ENCODE results near the gene SASS6. TPM values are rescaled to one million over a fixed set of nuclear protein-coding genes. Genes with fewer than 3 reads are reported as not detected.

SASS6 gene
- total RNA-seq, 1 donor from 2014 or later, result 5.5 TPM

DNA sequence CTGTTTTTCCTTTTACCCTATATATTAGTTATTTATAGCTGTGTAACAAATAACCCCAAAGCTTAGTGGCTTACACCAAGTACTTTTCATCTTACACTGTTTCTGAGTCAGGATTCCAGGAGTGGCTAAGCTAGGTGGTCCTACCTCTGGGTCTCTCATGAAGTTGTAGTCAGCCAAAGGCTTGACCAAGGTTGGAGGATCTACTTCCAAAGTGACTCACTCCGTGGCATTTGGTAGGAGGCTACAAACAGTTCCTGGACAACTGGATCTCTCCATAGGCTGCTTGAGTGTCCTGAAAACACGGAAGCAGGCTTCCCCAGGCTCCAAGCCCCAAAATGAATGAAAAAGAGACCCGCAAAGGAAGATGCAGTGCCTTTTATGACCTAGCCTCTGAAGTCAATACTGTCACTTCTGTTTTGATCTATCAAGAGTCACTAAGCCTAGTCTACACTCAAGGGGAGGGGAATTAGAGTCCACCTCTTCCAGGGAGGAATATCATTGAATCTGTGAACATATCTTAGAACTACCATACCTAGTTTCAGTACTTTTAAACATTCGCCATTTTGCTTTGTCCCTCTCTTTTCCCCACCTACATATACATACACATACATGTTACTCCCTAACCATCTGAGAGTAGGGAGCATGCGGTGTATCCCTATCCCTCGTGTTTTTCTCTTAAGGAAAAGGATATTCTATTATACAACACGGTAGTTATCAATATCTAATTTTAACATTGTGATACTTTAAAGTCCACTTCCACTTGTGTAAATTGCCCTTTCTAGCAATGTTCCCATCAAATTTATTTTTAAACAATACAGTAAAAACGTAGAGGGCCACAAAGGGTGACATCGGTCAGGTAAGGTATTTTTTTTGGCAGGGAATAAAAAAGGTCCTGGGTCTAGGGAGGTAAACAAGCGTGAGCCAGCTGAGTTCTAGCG, 95.7 kb downstream of the SASS6 start:
- Mint-ChIP-seq H3K4me1 (peaks cover 45% of the 10 kb centered on the region), H3K27ac (peak overlapping the region; percentile 98), H3K27me3 (no peaks in the 10 kb centered on the region), H3K9me3 (no peaks in the 10 kb centered on the region), H3K36me3 (ENCODE audit: low read depth) (peaks cover 17% of the 10 kb centered on the region), H3K4me3 (peak overlapping the region; percentile 98)
- CTCF ChIA-PET, result no interaction called here
- TF ChIP-seq, protein P1, sequence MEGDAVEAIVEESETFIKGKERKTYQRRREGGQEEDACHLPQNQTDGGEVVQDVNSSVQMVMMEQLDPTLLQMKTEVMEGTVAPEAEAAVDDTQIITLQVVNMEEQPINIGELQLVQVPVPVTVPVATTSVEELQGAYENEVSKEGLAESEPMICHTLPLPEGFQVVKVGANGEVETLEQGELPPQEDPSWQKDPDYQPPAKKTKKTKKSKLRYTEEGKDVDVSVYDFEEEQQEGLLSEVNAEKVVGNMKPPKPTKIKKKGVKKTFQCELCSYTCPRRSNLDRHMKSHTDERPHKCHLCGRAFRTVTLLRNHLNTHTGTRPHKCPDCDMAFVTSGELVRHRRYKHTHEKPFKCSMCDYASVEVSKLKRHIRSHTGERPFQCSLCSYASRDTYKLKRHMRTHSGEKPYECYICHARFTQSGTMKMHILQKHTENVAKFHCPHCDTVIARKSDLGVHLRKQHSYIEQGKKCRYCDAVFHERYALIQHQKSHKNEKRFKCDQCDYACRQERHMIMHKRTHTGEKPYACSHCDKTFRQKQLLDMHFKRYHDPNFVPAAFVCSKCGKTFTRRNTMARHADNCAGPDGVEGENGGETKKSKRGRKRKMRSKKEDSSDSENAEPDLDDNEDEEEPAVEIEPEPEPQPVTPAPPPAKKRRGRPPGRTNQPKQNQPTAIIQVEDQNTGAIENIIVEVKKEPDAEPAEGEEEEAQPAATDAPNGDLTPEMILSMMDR (IDR thresholded peaks at IDR 0.05), result no peak
- no peak for ATAC-seq (ENCODE audit: low read depth)
- DNase-seq, result no peak
- intact Hi-C loops (cut with micrococcal nuclease), result loop anchor here (5.0 kb wide), 1 partner anchor 1165 kb away; no protein-coding TSS in a partner anchor
- POLR2A ChIA-PET, result interaction anchor here (0.5 to 2.9 kb wide), 10 partner anchors 10 to 1173 kb away, joined by 3 to 22 read pairs (median 5); partner anchors contain the start of genes AGL, DBT, RTCA and SASS6

DNA sequence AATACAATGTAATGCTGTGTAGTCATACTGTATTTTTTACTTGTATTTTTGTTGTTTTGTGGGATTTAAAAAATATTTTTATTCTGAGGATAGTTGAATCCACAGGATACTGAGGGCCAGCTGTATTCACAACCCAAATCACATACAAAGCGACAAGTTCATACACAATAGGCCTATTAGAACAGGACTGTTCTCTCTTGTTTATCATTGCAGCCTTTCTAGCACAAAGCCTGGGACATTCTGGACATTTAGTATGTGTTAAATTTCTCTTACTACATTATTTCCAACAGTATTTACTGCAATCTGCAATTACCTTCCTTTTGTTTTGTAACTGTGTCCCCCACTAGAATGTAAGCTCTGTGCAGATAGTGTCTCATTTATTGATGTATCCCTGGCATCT, 97.5 kb downstream of the SASS6 start:
- no peaks in the 10 kb centered on the region for H3K27me3 Mint-ChIP-seq
- intact Hi-C loops (cut with micrococcal nuclease), result loop anchor here (5.0 kb wide), 1 partner anchor 1163 kb away; no protein-coding TSS in a partner anchor
- no peak overlapping the region for H3K27ac Mint-ChIP-seq
- peaks cover 31% of the 10 kb centered on the region for H3K4me1 Mint-ChIP-seq
- POLR2A ChIA-PET, result no interaction called here
- no peak overlapping the region for H3K4me3 Mint-ChIP-seq
- ATAC-seq (ENCODE audit: low read depth), result no peak
- H3K9me3 Mint-ChIP-seq, result no peaks in the 10 kb centered on the region
- TF ChIP-seq, protein P1 (IDR thresholded peaks at IDR 0.05), result no peak
- DNase-seq, result no peak
- H3K36me3 Mint-ChIP-seq (ENCODE audit: low read depth), result peaks cover 13% of the 10 kb centered on the region
- CTCF ChIA-PET, result no interaction called here

- Mint-ChIP-seq H3K9me3 (no peaks in the 10 kb centered on the region), H3K4me3 (no peak overlapping the region), H3K27ac (no peak overlapping the region), H3K27me3 (no peaks in the 10 kb centered on the region), H3K36me3 (ENCODE audit: low read depth) (peaks cover 10% of the 10 kb centered on the region), H3K4me1 (peaks cover 24% of the 10 kb centered on the region)
- intact Hi-C loops (cut with micrococcal nuclease), result loop anchor here (1.0 kb wide), 1 partner anchor 226 kb away; no protein-coding TSS in a partner anchor
- POLR2A ChIA-PET, result no interaction called here
- TF ChIP-seq, protein P1 (IDR thresholded peaks at IDR 0.05), result no peak
- ATAC-seq (ENCODE audit: low read depth), result no peak
- no peak for DNase-seq
- CTCF ChIA-PET, result no interaction called here
These were observed 98.3 kb downstream of the SASS6 start for GRCh38 chr1:100034470-100034869.

Other genes with a start within 250 kb of the SASS6 start
- gene SLC35A3, start 162.9 kb downstream of the SASS6 start, total RNA-seq, result 18.3 and 21.1 TPM in 2 replicates
- 27.2 and 31.4 TPM in 2 replicates for gene TRMT13, start 233 bp upstream of the SASS6 start, total RNA-seq
- gene LRRC39, start 45.3 kb upstream of the SASS6 start, total RNA-seq, result 0.71 and 0.75 TPM in 2 replicates
- 9.8 and 11.6 TPM in 2 replicates for gene DBT, start 116.9 kb upstream of the SASS6 start, total RNA-seq
- gene RTCA, start 133.3 kb upstream of the SASS6 start, total RNA-seq, result 32.3 and 34.5 TPM in 2 replicates
- gene CDC14A, start 219.6 kb upstream of the SASS6 start, total RNA-seq, result 16.8 and 17.0 TPM in 2 replicates

Data from activated B cell treated with CpG ODN at 0.5 μM for 24 hours (primary cell).